ENCODE data around the gene FBP2. TPM values are rescaled to one million over a fixed set of nuclear protein-coding genes. Genes with fewer than 3 reads are reported as not detected.

The FBP2 gene
- total RNA-seq, 4 donors from 2014 or later: 12.1 to 56.5 (median 41.5) TPM

DNA sequence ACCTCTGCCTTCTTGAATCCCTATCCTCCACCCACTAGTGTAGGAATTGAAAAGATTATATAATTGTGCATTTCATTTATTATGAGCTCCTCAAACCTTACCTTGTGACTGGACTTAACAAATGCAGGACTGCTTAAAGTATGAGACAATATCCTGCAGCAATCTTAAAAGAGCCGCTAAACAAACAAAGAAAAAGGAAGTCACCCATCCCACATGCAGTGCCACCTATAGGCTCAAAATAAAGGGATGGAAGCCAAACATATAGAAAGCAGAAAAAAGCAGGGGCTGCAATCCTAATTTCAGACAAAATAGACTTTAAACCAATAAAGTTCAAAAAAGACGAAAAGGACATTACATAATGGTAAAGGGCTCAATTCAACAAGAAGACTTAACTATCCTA is 30.1 kb downstream of the FBP2 start:
- ATAC-seq: no peak
- no peaks in the 10 kb centered on the region for H3K9me3 ChIP-seq
- TF ChIP-seq, protein P1, sequence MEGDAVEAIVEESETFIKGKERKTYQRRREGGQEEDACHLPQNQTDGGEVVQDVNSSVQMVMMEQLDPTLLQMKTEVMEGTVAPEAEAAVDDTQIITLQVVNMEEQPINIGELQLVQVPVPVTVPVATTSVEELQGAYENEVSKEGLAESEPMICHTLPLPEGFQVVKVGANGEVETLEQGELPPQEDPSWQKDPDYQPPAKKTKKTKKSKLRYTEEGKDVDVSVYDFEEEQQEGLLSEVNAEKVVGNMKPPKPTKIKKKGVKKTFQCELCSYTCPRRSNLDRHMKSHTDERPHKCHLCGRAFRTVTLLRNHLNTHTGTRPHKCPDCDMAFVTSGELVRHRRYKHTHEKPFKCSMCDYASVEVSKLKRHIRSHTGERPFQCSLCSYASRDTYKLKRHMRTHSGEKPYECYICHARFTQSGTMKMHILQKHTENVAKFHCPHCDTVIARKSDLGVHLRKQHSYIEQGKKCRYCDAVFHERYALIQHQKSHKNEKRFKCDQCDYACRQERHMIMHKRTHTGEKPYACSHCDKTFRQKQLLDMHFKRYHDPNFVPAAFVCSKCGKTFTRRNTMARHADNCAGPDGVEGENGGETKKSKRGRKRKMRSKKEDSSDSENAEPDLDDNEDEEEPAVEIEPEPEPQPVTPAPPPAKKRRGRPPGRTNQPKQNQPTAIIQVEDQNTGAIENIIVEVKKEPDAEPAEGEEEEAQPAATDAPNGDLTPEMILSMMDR (IDR thresholded peaks at IDR 0.05 in 4 of 5, conservative IDR thresholded peaks at IDR 0.05 in 1 of 5): no peak
- no peak for TF ChIP-seq POLR2A (IDR thresholded peaks at IDR 0.05)

DNA sequence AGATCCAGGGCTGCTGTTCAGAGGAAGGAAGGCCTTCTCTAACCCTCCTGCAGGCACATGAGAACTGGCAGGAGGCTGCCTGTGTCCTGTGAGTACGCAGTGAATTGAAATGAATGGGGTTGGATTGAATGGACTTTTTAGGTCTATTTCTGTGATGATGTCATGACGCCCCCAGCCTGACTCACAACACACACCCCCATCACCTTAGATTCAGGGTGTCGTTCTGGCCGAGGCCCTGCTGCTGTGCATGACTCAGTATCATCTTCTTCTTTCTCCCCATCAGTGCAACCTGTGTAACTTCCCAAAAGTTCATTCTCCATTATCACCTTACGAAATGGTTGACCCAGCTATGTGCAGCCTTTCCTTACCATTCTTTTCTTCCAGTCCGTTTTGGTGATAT is 33.4 kb downstream of the FBP2 start:
- Histone ChIP-seq H3K4me1 (no peaks in the 10 kb centered on the region), H3K4me3 (no peak overlapping the region), H3K9me3 (no peaks in the 10 kb centered on the region), H3K36me3 (no peaks in the 10 kb centered on the region), H3K27ac (peak overlapping the region in 1 of 4 donors; percentile 22), H3K27me3 (no peaks in the 10 kb centered on the region)
- in situ Hi-C loops (cut with MboI; ENCODE audit: low sequenced_read_pairs in 4 of 4) (no loop called here), intact Hi-C loops (cut with DNase I; ENCODE audit: low total_unique reads) (no loop called here)
- DNase-seq (no peak), ATAC-seq (no peak)
- TF ChIP-seq, protein P1 (IDR thresholded peaks at IDR 0.05 in 4 of 5, conservative IDR thresholded peaks at IDR 0.05 in 1 of 5): no peak

More for the DNA sequence above, 30.1 kb downstream of the FBP2 start:
- Histone ChIP-seq H3K36me3 (no peaks in the 10 kb centered on the region), H3K4me3 (no peak overlapping the region), H3K27me3 (no peaks in the 10 kb centered on the region), H3K27ac (no peak overlapping the region), H3K4me1 (peaks cover 0 to 5% of the 10 kb centered on the region in 2 donors)
- in situ Hi-C loops (cut with MboI; ENCODE audit: low sequenced_read_pairs in 4 of 4) (no loop called here), intact Hi-C loops (cut with DNase I; ENCODE audit: low total_unique reads) (no loop called here)
- no peak for DNase-seq

DNA sequence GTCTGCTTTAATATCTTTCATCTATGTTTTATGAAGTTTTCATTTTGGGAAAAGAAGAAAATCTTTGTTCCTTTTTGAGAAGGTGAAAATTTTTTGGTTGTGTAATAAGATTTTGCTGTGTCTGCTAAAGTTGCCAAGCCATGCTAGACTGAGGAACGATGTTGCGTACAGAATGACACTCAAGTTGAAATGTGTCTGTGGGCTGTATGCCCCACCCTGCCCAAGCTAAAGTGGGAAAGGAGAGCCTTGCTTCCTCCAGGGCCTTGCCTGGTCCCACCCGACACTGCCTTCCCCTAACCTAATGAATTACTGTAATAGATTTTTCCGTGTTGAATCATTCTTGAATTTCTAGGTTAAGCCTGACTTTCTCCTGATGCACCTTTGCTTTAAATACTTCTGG is 36.2 kb downstream of the FBP2 start:
- in situ Hi-C loops (cut with MboI; ENCODE audit: low sequenced_read_pairs in 4 of 4): no loop called here
- intact Hi-C loops (cut with DNase I; ENCODE audit: low total_unique reads): no loop called here

DNA sequence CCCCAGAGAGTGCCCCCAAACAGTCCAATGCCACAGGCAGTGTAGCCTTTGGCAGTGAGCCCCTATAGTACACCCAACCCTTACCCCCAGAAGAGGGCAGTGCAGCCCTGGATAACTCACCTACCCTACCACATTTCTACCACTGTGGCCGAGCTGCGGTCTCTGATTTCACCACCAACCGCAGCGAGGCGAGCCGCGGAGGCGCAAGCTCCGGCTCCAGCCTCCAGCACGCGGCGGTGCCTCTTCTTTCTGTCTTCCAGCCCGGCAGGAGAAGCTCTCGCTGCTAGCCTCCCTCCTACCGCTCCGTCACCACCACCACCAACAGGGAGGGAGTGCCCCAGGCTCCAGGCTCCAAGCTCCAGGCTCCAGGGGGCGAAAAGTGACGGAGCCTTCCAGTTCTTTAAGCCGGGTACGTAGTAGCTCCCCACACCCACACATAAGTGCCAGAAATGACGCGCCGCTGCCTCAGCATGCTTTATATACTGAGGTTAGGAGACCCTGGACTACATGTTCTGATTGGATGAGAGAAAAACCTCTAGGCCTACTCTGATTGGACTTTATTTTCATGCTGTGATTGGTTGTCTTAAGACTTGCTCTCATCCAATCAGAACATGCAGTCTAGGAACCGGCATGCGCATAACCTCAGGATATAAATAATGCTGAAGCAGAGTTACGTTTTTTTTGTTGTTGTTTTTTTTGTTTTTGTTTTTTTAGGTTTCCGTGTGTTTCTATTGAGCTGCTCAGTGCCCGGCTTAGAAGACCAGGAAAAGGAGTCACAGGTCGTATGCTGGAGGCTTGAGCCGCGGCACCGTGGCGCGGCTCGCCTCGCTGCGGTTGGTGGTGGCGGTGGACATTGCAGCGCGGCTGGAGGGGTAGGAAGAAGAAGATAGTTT is 38.9 kb downstream of the FBP2 start, which contains the start of gene PCAT7:
Gene PCAT7, plus strand, starts transcription at position 645 of the 893 bp plus-strand sequence.
- in situ Hi-C loops (cut with MboI; ENCODE audit: low sequenced_read_pairs in 4 of 4): no loop called here
- DNase-seq (no peak), ATAC-seq (peak in 1 of 2 donors; percentile 81)
- Histone ChIP-seq H3K27me3 (no peaks in the 10 kb centered on the region), H3K27ac (peak within 1 kb of the TSS in 1 of 4 donors; percentile 34), H3K36me3 (no peaks in the 10 kb centered on the region), H3K4me1 (peaks cover 0 to under 1% of the 10 kb centered on the region in 2 donors), H3K4me3 (peak within 1 kb of the TSS in 1 of 4 donors; percentile 15), H3K9me3 (no peaks in the 10 kb centered on the region)
- TF ChIP-seq POLR2A (IDR thresholded peaks at IDR 0.05): no peak
- TF ChIP-seq, protein P1 (IDR thresholded peaks at IDR 0.05 in 4 of 5, conservative IDR thresholded peaks at IDR 0.05 in 1 of 5): peak in 2 of 5 experiments; percentile 52 to 57
- intact Hi-C loops (cut with DNase I; ENCODE audit: low total_unique reads): loop anchor here (1.0 kb wide), 1 partner anchor 49 kb away; no protein-coding TSS in a partner anchor

More for the DNA sequence above, 36.2 kb downstream of the FBP2 start:
- Histone ChIP-seq H3K4me1 (no peaks in the 10 kb centered on the region), H3K27ac (no peak overlapping the region), H3K36me3 (no peaks in the 10 kb centered on the region), H3K4me3 (no peak overlapping the region), H3K27me3 (no peaks in the 10 kb centered on the region), H3K9me3 (no peaks in the 10 kb centered on the region)
- ATAC-seq (no peak), DNase-seq (no peak)
- no peak for TF ChIP-seq POLR2A (IDR thresholded peaks at IDR 0.05)
- TF ChIP-seq, protein P1 (IDR thresholded peaks at IDR 0.05 in 4 of 5, conservative IDR thresholded peaks at IDR 0.05 in 1 of 5): no peak
